Natural killer cell (primary cell): ENCODE measurements around the gene PROM1. TPM values are rescaled to one million over a fixed set of nuclear protein-coding genes. Genes with fewer than 3 reads are reported as not detected.

Source experiments
- ATAC-seq, 3 donors: fragments of 150-1000 bp in 2 of 3; fragments of 200-7000 bp in 1 of 3; cut with Tn5 transposase; 1 replicate in 1 of 3; 2 replicates in 2 of 3; pipeline ENCODE4 v1.10.0; 2021; ENCODE audit warnings: mild to moderate bottlenecking in 2 of 3, moderate library complexity in 2 of 3
- DNase-seq, 2 donors: peaks; one replicate each; pipeline versions ENCODE4 v3.0.0 to v3.0.0-alpha.2; 2013 to 2021; ENCODE audit warnings: mixed read lengths in 1 of 2
- H3K27ac ChIP-seq: one replicate; pipeline ENCODE4 v1.5.1; 2013; ENCODE audit warnings: mild to moderate bottlenecking, low read length
- H3K27me3 ChIP-seq: one replicate; pipeline ENCODE4 v1.6.1; 2013; ENCODE audit warnings: low read length; ENCODE audit not compliant: control insufficient read depth, insufficient read depth
- H3K36me3 ChIP-seq: one replicate; pipeline ENCODE4 v1.6.1; 2013; ENCODE audit warnings: low read length; ENCODE audit not compliant: control insufficient read depth, insufficient read depth
- H3K4me1 ChIP-seq: one replicate; pipeline ENCODE4 v1.6.1; 2013; ENCODE audit warnings: low read length; ENCODE audit not compliant: control insufficient read depth, insufficient read depth
- H3K4me3 ChIP-seq: one replicate; pipeline ENCODE4 v1.5.1; 2013; ENCODE audit warnings: low read length
- H3K9me3 ChIP-seq: one replicate; pipeline ENCODE4 v1.6.1; 2013; ENCODE audit warnings: low read length; ENCODE audit not compliant: control insufficient read depth, insufficient read depth
- H3K27ac Mint-ChIP-seq, 2 donors: one replicate each; pipeline ENCODE4 v1.8.0; 2022; ENCODE audit warnings: mild to moderate bottlenecking in 2 of 2, mixed read lengths in 2 of 2, moderate library complexity in 1 of 2
- H3K27me3 Mint-ChIP-seq, 2 donors: one replicate each; pipeline ENCODE4 v1.8.0; 2022; ENCODE audit warnings: low read depth in 2 of 2, mixed read lengths in 2 of 2
- H3K36me3 Mint-ChIP-seq: one replicate; pipeline ENCODE4 v1.8.0; 2022; ENCODE audit warnings: mixed read lengths
- H3K4me1 Mint-ChIP-seq, 2 donors: one replicate each; pipeline ENCODE4 v1.8.0; 2022; ENCODE audit warnings: mixed read lengths in 2 of 2
- H3K4me3 Mint-ChIP-seq: one replicate; pipeline ENCODE4 v1.8.0; 2022; ENCODE audit warnings: mild to moderate bottlenecking, moderate library complexity, mixed read lengths
- H3K9me3 Mint-ChIP-seq, 2 donors: one replicate each; pipeline ENCODE4 v1.8.0; 2022; ENCODE audit warnings: mixed read lengths in 2 of 2
- WGBS: methylation state at CpG from one replicate; pipeline ENCODE4 v1.1.7; 2013; ENCODE audit warnings: missing lambda C conversion rate; ENCODE audit not compliant: insufficient coverage; 5-methylcytosine and 5-hydroxymethylcytosine counted together
- intact Hi-C: fragments of 100-400 bp; cut with micrococcal nuclease; formaldehyde crosslinking; loops from one replicate; pipeline ENCODE4 v1.14.2; 2022
- total RNA-seq, 4 donors: library from RNA; stranded (reverse); fragments of 120-200 nt in 1 of 4; gene quantifications; one replicate each; pipeline versions ENCODE4 v1.2.3 to v1.2.4, GENCODE V29; 2013 to 2022
- TF ChIP-seq, protein P1 (sequence below): fragments of 200-600 bp; IDR thresholded peaks from one replicate; pipeline ENCODE4 v1.8.0; 2022; ENCODE audit warnings: antibody characterized with exemption

The PROM1 gene
- total RNA-seq, 3 donors from 2014 or later (not counting 1 experiment from before 2014, with no cell fraction given), result not detected

DNA sequence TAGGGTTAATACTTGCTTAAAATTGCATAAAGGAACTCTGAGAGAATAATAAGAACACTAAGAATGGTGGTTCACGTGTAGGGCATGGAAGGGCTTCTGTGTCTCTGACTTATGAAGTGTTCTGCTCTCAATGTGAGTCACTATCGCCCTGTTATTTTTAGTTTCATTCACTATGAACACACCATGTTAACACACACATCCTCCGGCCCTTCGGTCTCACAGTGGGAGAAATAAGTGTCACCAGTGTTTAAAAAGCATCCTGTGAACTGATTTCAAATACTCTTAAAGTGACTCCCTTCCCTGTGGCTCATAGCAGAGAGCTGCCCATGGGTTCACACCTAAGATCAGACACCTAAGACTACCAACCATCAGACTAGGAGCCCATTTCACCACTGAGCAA, 87.0 kb downstream of the PROM1 start:
- H3K27ac Mint-ChIP-seq, result peak overlapping the region; percentile 53 to 73
- Histone ChIP-seq H3K4me1 (peaks cover 11% of the 10 kb centered on the region), H3K4me3 (no peak overlapping the region), H3K27me3 (no peaks in the 10 kb centered on the region), H3K9me3 (no peaks in the 10 kb centered on the region), H3K36me3 (no peaks in the 10 kb centered on the region), H3K27ac (no peak overlapping the region)
- WGBS, result 62% methylated on average over 4 of the region's 4 CpGs
- peaks cover 10 to 11% of the 10 kb centered on the region in 2 donors for H3K4me1 Mint-ChIP-seq
- intact Hi-C loops, result loop anchor here (1.0 kb wide), 1 partner anchor 35 kb away; no protein-coding TSS in a partner anchor
- H3K36me3 Mint-ChIP-seq, result no peaks in the 10 kb centered on the region
- DNase-seq, result peak in 1 of 2 donors; percentile 17
- H3K27me3 Mint-ChIP-seq, result no peaks in the 10 kb centered on the region
- no peaks in the 10 kb centered on the region for H3K9me3 Mint-ChIP-seq
- H3K4me3 Mint-ChIP-seq, result no peak overlapping the region
- TF ChIP-seq, protein P1, sequence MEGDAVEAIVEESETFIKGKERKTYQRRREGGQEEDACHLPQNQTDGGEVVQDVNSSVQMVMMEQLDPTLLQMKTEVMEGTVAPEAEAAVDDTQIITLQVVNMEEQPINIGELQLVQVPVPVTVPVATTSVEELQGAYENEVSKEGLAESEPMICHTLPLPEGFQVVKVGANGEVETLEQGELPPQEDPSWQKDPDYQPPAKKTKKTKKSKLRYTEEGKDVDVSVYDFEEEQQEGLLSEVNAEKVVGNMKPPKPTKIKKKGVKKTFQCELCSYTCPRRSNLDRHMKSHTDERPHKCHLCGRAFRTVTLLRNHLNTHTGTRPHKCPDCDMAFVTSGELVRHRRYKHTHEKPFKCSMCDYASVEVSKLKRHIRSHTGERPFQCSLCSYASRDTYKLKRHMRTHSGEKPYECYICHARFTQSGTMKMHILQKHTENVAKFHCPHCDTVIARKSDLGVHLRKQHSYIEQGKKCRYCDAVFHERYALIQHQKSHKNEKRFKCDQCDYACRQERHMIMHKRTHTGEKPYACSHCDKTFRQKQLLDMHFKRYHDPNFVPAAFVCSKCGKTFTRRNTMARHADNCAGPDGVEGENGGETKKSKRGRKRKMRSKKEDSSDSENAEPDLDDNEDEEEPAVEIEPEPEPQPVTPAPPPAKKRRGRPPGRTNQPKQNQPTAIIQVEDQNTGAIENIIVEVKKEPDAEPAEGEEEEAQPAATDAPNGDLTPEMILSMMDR, result no peak
- peak; percentile 71 to 79 (median 71) for ATAC-seq

DNA sequence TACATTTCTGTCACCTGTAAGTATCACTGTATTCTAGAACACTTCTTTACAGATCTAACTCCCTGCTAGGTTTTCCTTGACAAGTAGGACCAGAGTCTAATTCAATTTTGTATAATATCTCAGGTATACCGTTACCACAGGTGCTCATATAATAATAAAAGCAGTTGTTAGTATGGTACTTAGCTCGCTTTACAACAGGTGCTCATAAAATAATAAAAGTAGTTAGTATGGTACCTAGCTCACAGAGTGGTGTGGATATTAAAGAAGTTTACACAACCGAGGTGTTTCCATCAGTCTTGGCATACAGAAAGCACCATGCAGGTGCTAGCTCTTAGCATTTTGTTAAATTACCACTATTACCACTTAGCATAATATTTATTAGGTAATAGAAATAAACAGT, 88.0 kb downstream of the PROM1 start:
- ATAC-seq (no peak), DNase-seq (no peak)
- H3K4me1 Mint-ChIP-seq, result peaks cover 11% of the 10 kb centered on the region in 2 donors
- H3K27ac Mint-ChIP-seq, result no peak overlapping the region
- no peak overlapping the region for H3K4me3 Mint-ChIP-seq
- 100% methylated on average over 1 of the region's 3 CpGs for WGBS
- no peaks in the 10 kb centered on the region for H3K27me3 Mint-ChIP-seq
- intact Hi-C loops, result no loop called here
- H3K27me3 ChIP-seq, result no peaks in the 10 kb centered on the region
- H3K4me3 ChIP-seq, result no peak overlapping the region
- H3K36me3 ChIP-seq, result no peaks in the 10 kb centered on the region
- H3K27ac ChIP-seq, result no peak overlapping the region
- H3K4me1 ChIP-seq, result peaks cover 6% of the 10 kb centered on the region
- no peaks in the 10 kb centered on the region for H3K9me3 Mint-ChIP-seq
- H3K36me3 Mint-ChIP-seq, result no peaks in the 10 kb centered on the region
- TF ChIP-seq, protein P1, result no peak
- H3K9me3 ChIP-seq, result no peaks in the 10 kb centered on the region

DNA sequence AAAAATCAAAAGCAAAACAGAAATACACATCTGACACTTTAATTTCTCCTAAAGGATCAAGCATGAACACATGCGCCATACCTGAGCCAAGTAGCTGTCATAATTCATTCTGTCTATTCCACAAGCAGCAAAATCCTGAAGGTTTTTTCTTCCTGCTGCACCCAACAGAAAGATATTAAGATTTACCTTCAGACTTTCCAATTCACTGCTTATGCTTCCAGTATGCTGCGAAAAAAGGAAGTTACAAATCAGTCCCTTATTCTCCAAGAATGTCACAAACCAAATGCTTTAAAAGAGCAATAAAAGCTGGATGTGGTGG, 91.7 kb downstream of the PROM1 start:
- no peaks in the 10 kb centered on the region for H3K36me3 Mint-ChIP-seq
- Histone ChIP-seq H3K4me1 (peaks cover 11% of the 10 kb centered on the region), H3K36me3 (no peaks in the 10 kb centered on the region), H3K27ac (no peak overlapping the region), H3K27me3 (no peaks in the 10 kb centered on the region), H3K9me3 (no peaks in the 10 kb centered on the region), H3K4me3 (no peak overlapping the region)
- peaks cover 0 to 6% of the 10 kb centered on the region in 2 donors for H3K27me3 Mint-ChIP-seq
- 43% methylated on average over 2 of the region's 2 CpGs for WGBS
- no peaks in the 10 kb centered on the region for H3K9me3 Mint-ChIP-seq
- no peak overlapping the region for H3K27ac Mint-ChIP-seq
- TF ChIP-seq, protein P1, result no peak
- H3K4me1 Mint-ChIP-seq, result peaks cover 22 to 29% of the 10 kb centered on the region in 2 donors
- no peak overlapping the region for H3K4me3 Mint-ChIP-seq
- ATAC-seq (no peak), DNase-seq (no peak)
- intact Hi-C loops, result no loop called here

DNA sequence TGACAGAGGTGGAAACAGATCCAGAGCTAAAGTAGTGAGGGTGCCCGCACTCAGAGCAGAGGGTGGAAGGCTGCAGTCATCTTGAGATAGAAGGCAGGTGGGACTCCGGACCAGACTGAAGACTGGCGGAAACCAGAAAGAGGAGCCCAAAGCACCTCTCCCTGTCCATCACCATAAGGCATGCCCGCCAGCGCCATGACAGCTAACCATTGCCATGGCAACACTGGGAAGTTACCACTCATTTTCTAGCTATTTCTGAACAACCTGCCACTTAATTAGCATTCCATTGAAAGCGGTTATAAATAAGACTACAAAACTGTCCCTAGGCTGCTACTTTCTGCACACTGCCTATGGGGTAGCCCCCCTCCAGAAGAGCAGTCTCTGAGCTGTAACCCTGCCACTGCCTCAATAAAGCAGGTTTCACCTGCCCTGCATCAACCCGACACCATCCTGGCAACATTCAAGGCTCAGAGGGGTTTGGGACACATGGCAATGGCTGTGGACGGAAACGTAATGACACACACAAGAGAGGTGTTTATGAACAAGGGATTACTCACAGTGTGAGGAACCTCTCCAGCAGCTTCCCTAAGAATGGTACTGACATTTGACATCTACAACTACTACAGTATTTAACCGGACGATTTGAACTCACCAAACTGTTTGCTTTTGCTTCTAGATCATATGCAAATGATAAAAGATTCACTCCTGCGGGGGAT, 93.1 kb downstream of the PROM1 start:
- Mint-ChIP-seq H3K4me1 (peaks cover 17 to 23% of the 10 kb centered on the region in 2 donors), H3K36me3 (no peaks in the 10 kb centered on the region), H3K9me3 (no peaks in the 10 kb centered on the region), H3K27me3 (peaks cover 0 to 6% of the 10 kb centered on the region in 2 donors), H3K4me3 (no peak overlapping the region), H3K27ac (no peak overlapping the region)
- Histone ChIP-seq H3K4me3 (no peak overlapping the region), H3K27me3 (no peaks in the 10 kb centered on the region), H3K36me3 (no peaks in the 10 kb centered on the region), H3K9me3 (no peaks in the 10 kb centered on the region), H3K27ac (no peak overlapping the region), H3K4me1 (peaks cover 11% of the 10 kb centered on the region)
- no peak for DNase-seq
- ATAC-seq, result no peak
- TF ChIP-seq, protein P1, result no peak
- intact Hi-C loops, result no loop called here
- WGBS, result 88% methylated on average over 9 of the region's 12 CpGs
